Pancreas (tissue), 10 donors: ENCODE measurements around the gene PLA2G3. TPM values are rescaled to one million over a fixed set of nuclear protein-coding genes. Genes with fewer than 3 reads are reported as not detected.

ENCODE experiments used
- ATAC-seq, 4 donors: fragments of 200-7000 bp; cut with Tn5 transposase; one replicate each; pipeline versions ENCODE4 v1.8.0 to v1.9.1; 2020; ENCODE audit warnings: mild to moderate bottlenecking in 4 of 4, moderate library complexity in 4 of 4
- DNase-seq, 6 donors: peaks; one replicate each; pipeline ENCODE4 v3.0.0-alpha.2; 2020
- FAIRE-seq: peaks from 2 replicates; lab custom pipeline; 2012; peaks lifted over from hg19 to GRCh38; lab: Jason Lieb, UNC
- H3K27ac ChIP-seq, 4 donors: fragments of 200-600 bp; sonication (generic); 1 replicate in 3 of 4; 2 replicates in 1 of 4; pipeline versions ENCODE4 v1.5.0 to v1.8.0; 2020
- H3K27me3 ChIP-seq, 4 donors: fragments of 200-600 bp; one replicate each; pipeline ENCODE4 v1.8.0; 2021
- H3K36me3 ChIP-seq, 3 donors: fragments of 200-600 bp; sonication (generic) in 1 of 3; one replicate each; pipeline versions ENCODE4 v1.5.0 to v1.8.0; 2020 to 2021
- H3K4me1 ChIP-seq, 3 donors: fragments of 200-600 bp; one replicate each; pipeline ENCODE4 v1.8.0; 2021
- H3K4me3 ChIP-seq, 4 donors: fragments of 200-600 bp; sonication (generic) in 2 of 4; one replicate each; pipeline versions ENCODE4 v1.5.0 to v1.8.0; 2020 to 2021
- H3K9me3 ChIP-seq, 4 donors: fragments of 200-600 bp; one replicate each; pipeline ENCODE4 v1.8.0; 2021
- CTCF ChIP-seq, 4 donors: fragments of 200-600 bp; sonication (generic) in 3 of 4; IDR thresholded peaks; one replicate each; pipeline versions ENCODE4 v1.5.0 to v1.8.0; 2021; ENCODE audit warnings: antibody characterized with exemption in 4 of 4
- WGBS, 2 donors: extraction: QIAGEN DNeasy Blood & Tissue Kit; methylation state at CpG; one replicate each; pipeline ENCODE4 v1.1.7; 2013; 5-methylcytosine and 5-hydroxymethylcytosine counted together
- intact Hi-C, 3 donors: fragments of 100-400 bp; cut with DNase I; formaldehyde crosslinking; loops; one replicate each; pipeline versions ENCODE4 v1.11.1 to v1.14.2; 2022
- polyA plus RNA-seq, 2 donors: library from polyadenylated mRNA; stranded (reverse); fragments of 200-250 nt; gene quantifications; one replicate each; pipeline ENCODE4 v1.2.3, GENCODE V29; 2013
- total RNA-seq, 6 donors: library from RNA; stranded (reverse); fragmentation: NEBNext Ultra II Directional in 4 of 6; extraction: Animal tissue kit (Norgen Biotek cat#: 25700) in 4 of 6; gene quantifications; one replicate each; pipeline versions ENCODE4 v1.2.1 to v1.2.4, GENCODE V29; 2021 to 2023
- donor health status: healthy with polysubstance abuse.
- donor health status: DM: no; HTN: no; CAD: no; lungs with moderate emphysema.
- donor health status: DM: no; HTN: no; CAD: no.
- donor health status: control.
- donor health status: control.
- donor health status: Bipolar disorder and iron deficiency.
- donor health status: DM: yes; HTN: yes; CAD: no.
- donor health status: DM: no; HTN: no; CAD: no.
- donor health status: DM: no; HTN: no; CAD: no.
- donor health status: DM: yes; HTN: yes; CAD: no.

The PLA2G3 gene
- total and polyA plus RNA-seq, 8 donors = 0.02 TPM; not detected in 7

GRCh38 chr22:31143038-31143437 is 2.7 kb upstream of the PLA2G3 start:
- H3K27ac ChIP-seq = no peak overlapping the region
- no peak for ATAC-seq
- no peak for TF ChIP-seq CTCF (IDR thresholded peaks at IDR 0.05)
- DNase-seq = peak in 1 of 6 donors; percentile 13
- WGBS, 2 donors = 66 to 71% methylated on average over 3 of the region's 3 CpGs
- no peaks in the 10 kb centered on the region for H3K36me3 ChIP-seq
- FAIRE-seq = no peak
- no peaks in the 10 kb centered on the region for H3K4me1 ChIP-seq
- H3K27me3 ChIP-seq = no peaks in the 10 kb centered on the region
- H3K4me3 ChIP-seq = no peak overlapping the region
- no peaks in the 10 kb centered on the region for H3K9me3 ChIP-seq
- intact Hi-C loops = no loop called here

- intact Hi-C loops = no loop called here
- no peak for FAIRE-seq
- ATAC-seq = no peak
Measured at GRCh38 chr22:31142285-31142684, 2.0 kb upstream of the PLA2G3 start.

GRCh38 chr22:31141551-31141950 is 1.2 kb upstream of the PLA2G3 start:
- H3K9me3 ChIP-seq = no peaks in the 10 kb centered on the region
- no peak for ATAC-seq
- no peak overlapping the region for H3K4me3 ChIP-seq
- no peak for TF ChIP-seq CTCF (IDR thresholded peaks at IDR 0.05)
- H3K27ac ChIP-seq = no peak overlapping the region
- intact Hi-C loops = no loop called here
- peak in 1 of 6 donors; percentile 41 for DNase-seq
- H3K36me3 ChIP-seq = no peaks in the 10 kb centered on the region
- no peaks in the 10 kb centered on the region for H3K4me1 ChIP-seq
- no peaks in the 10 kb centered on the region for H3K27me3 ChIP-seq
- whole genome bisulfite sequencing, 2 donors = 86 to 100% methylated on average over 2 of the region's 2 CpGs
- no peak for FAIRE-seq

More at GRCh38 chr22:31142285-31142684, 2.0 kb upstream of the PLA2G3 start:
- no peaks in the 10 kb centered on the region for H3K36me3 ChIP-seq
- H3K4me3 ChIP-seq = no peak overlapping the region
- no peaks in the 10 kb centered on the region for H3K9me3 ChIP-seq
- no peak overlapping the region for H3K27ac ChIP-seq
- WGBS, 2 donors = 75 to 91% methylated on average over 4 of the region's 4 CpGs
- H3K27me3 ChIP-seq = no peaks in the 10 kb centered on the region
- no peak for TF ChIP-seq CTCF (IDR thresholded peaks at IDR 0.05)
- no peaks in the 10 kb centered on the region for H3K4me1 ChIP-seq
- no peak for DNase-seq

GRCh38 chr22:31140746-31141145 is 438 bp upstream of the PLA2G3 start:
- no peak overlapping the region for H3K4me3 ChIP-seq
- WGBS, 2 donors = 44 to 55% methylated on average over 5 of the region's 5 CpGs
- H3K4me1 ChIP-seq = no peaks in the 10 kb centered on the region
- no peak overlapping the region for H3K27ac ChIP-seq
- H3K36me3 ChIP-seq = no peaks in the 10 kb centered on the region
- no peaks in the 10 kb centered on the region for H3K27me3 ChIP-seq
- no peak for FAIRE-seq
- ATAC-seq = peak in 3 of 4 donors; percentile 53 to 85 (median 61)
- intact Hi-C loops = no loop called here
- TF ChIP-seq CTCF (IDR thresholded peaks at IDR 0.05) = no peak
- no peaks in the 10 kb centered on the region for H3K9me3 ChIP-seq
- DNase-seq = peak in 1 of 6 donors; percentile 64

DNA sequence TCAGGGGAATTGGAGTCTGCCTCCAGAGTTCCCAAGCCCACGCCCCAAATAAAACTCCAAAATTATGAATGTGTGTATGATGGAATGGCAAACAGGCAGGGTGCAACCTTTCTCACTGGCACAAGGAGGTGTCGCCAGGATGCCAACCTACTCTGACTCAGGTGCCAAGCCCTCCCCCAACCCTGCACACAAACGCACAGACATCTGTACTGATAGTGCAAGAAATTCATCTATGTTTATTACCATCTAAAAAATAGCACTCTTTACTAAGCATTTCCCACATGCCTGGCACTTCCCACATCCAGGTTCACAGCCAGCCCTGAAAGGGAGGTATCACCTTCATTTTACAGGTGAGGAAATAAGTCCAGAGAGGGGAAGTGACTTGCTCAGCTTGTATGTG is 1.2 kb downstream of the PLA2G3 start:
- H3K27me3 ChIP-seq = no peaks in the 10 kb centered on the region
- ATAC-seq (no peak), DNase-seq (peak in 1 of 6 donors; percentile 22), FAIRE-seq (no peak)
- H3K4me3 ChIP-seq = no peak overlapping the region
- H3K36me3 ChIP-seq = no peaks in the 10 kb centered on the region
- no peak for TF ChIP-seq CTCF (IDR thresholded peaks at IDR 0.05)
- 50 to 57% methylated on average over 3 of the region's 3 CpGs for WGBS, 2 donors
- no peaks in the 10 kb centered on the region for H3K9me3 ChIP-seq
- no peak overlapping the region for H3K27ac ChIP-seq
- H3K4me1 ChIP-seq = no peaks in the 10 kb centered on the region
- intact Hi-C loops = no loop called here
